ENCODE measurements around the gene HSD17B1.
"Not testable (repeated sequence)": the region's sequence is repeated elsewhere in the genome, so short reads cannot be mapped to it uniquely, and the experiment has no call there.

HSD17B1 gene

GRCh38 chr17:42548070-42548837, 4.5 kb upstream of the HSD17B1 start:
- DNase-seq: peak; percentile 81 to 82

- DNase-seq: no peak
These were observed 3.5 kb upstream of the HSD17B1 start for GRCh38 chr17:42548993-42549755.

- DNase-seq: no peak
These were observed 567 bp downstream of the HSD17B1 start for GRCh38 chr17:42553161-42553818.

- no peak for DNase-seq
These were observed 1.1 kb downstream of the HSD17B1 start for GRCh38 chr17:42553866-42554249.

- peak; percentile 79 to 83 for DNase-seq
These were observed 1.8 kb downstream of the HSD17B1 start for GRCh38 chr17:42554250-42555121.

- no peak for DNase-seq
These were observed 2.4 kb downstream of the HSD17B1 start for GRCh38 chr17:42555122-42555622.

GRCh38 chr17:42555961-42556617, 3.4 kb downstream of the HSD17B1 start:
- not testable (repeated sequence) for DNase-seq

GRCh38 chr17:42559075-42559474, 6.4 kb downstream of the HSD17B1 start:
- DNase-seq: no peak

GRCh38 chr17:42560246-42560645, 7.5 kb downstream of the HSD17B1 start:
- no peak for DNase-seq

- DNase-seq: peak; percentile 93 to 98
These were observed 9.2 kb downstream of the HSD17B1 start, which contains the start of gene COASY for GRCh38 chr17:42561897-42562387. TSS of gene COASY (plus strand) at chr17:42562148. CDS start at chr17:42562623, 475 bp downstream.

- DNase-seq: no peak
These were observed 9.8 kb downstream of the HSD17B1 start for GRCh38 chr17:42562388-42563142.

- DNase-seq: no peak
These were observed 10.4 kb downstream of the HSD17B1 start for GRCh38 chr17:42563143-42563509.

GRCh38 chr17:42563543-42563942, 10.8 kb downstream of the HSD17B1 start:
- DNase-seq: no peak

GRCh38 chr17:42563950-42564349, 11.2 kb downstream of the HSD17B1 start:
- DNase-seq: no peak

GRCh38 chr17:42564815-42565522, 12.2 kb downstream of the HSD17B1 start:
- DNase-seq: no peak

GRCh38 chr17:42565523-42566214, 12.9 kb downstream of the HSD17B1 start:
- no peak for DNase-seq

GRCh38 chr17:42566215-42566882, 13.6 kb downstream of the HSD17B1 start:
- no peak for DNase-seq

GRCh38 chr17:42566883-42567573, 14.3 kb downstream of the HSD17B1 start, which contains the start of gene MLX:
TSS of gene MLX (plus strand) at chr17:42567100. CDS start at chr17:42567125, 25 bp downstream.
- peak; percentile 69 to 89 for DNase-seq

Measured in NCI-H1930 (cell line).